ENCODE measurements around the gene FCN3. TPM values are rescaled to one million over a fixed set of nuclear protein-coding genes. Genes with fewer than 3 reads are reported as not detected.

FCN3 gene
- total and polyA plus RNA-seq, 2 experiments from 2014 or later, result not detected

- TF ChIP-seq EZH2phosphoT487 (IDR thresholded peaks at IDR 0.05; ENCODE audit: low read depth, severe bottlenecking, unreplicated experiment) (no peak), CTCF (IDR thresholded peaks at IDR 0.05; ENCODE audit: poor library complexity) (peak; percentile 67), EZH2 (IDR thresholded peaks at IDR 0.05; ENCODE audit: borderline replicate concordance) (no peak)
- 72% methylated on average over 11 of the region's 11 CpGs for WGBS (ENCODE audit: low lambda C conversion rate, missing lambda C conversion rate)
- DNase-seq (ENCODE audit: low spot score), result peak; percentile 63
Measured at GRCh38 chr1:27332536-27333281, 41.9 kb downstream of the FCN3 start.

GRCh38 chr1:27331922-27332321 is 42.7 kb downstream of the FCN3 start:
- Histone ChIP-seq H3K79me2 (peaks cover 36% of the 10 kb centered on the region), H3K9me3 (ENCODE audit: low read depth) (no peaks in the 10 kb centered on the region), H3K4me3 (no peak overlapping the region), H3K9me2 (replicated peaks; ENCODE audit: insufficient read depth) (no peaks in the 10 kb centered on the region), H3K4me1 (ENCODE audit: insufficient read depth) (no peaks in the 10 kb centered on the region), H3K4me2 (no peak overlapping the region), H3K27ac (no peak overlapping the region), H3K27me3 (no peaks in the 10 kb centered on the region), H3K36me3 (replicated peaks; ENCODE audit: insufficient read depth, low read depth) (no peaks in the 10 kb centered on the region), H2AFZ (no peak overlapping the region), H4K20me1 (ENCODE audit: insufficient read depth, poor library complexity, severe bottlenecking) (peaks cover 18% of the 10 kb centered on the region)
- no peak for DNase-seq (ENCODE audit: low spot score)
- WGBS (ENCODE audit: low lambda C conversion rate, missing lambda C conversion rate), result 94% methylated on average over 5 of the region's 5 CpGs
- TF ChIP-seq CTCF (IDR thresholded peaks at IDR 0.05; ENCODE audit: poor library complexity) (no peak), EZH2phosphoT487 (IDR thresholded peaks at IDR 0.05; ENCODE audit: low read depth, severe bottlenecking, unreplicated experiment) (no peak), EZH2 (IDR thresholded peaks at IDR 0.05; ENCODE audit: borderline replicate concordance) (no peak)

More at GRCh38 chr1:27332536-27333281, 41.9 kb downstream of the FCN3 start:
- Histone ChIP-seq H3K4me3 (no peak overlapping the region), H3K79me2 (peaks cover 28% of the 10 kb centered on the region), H3K27me3 (no peaks in the 10 kb centered on the region), H3K9me3 (ENCODE audit: low read depth) (no peaks in the 10 kb centered on the region), H3K9me2 (replicated peaks; ENCODE audit: insufficient read depth) (no peaks in the 10 kb centered on the region), H4K20me1 (ENCODE audit: insufficient read depth, poor library complexity, severe bottlenecking) (peaks cover 12% of the 10 kb centered on the region), H3K4me2 (no peak overlapping the region), H3K36me3 (replicated peaks; ENCODE audit: insufficient read depth, low read depth) (no peaks in the 10 kb centered on the region), H2AFZ (no peak overlapping the region), H3K4me1 (ENCODE audit: insufficient read depth) (no peaks in the 10 kb centered on the region), H3K27ac (no peak overlapping the region)

- Histone ChIP-seq H3K9me3 (ENCODE audit: low read depth) (no peaks in the 10 kb centered on the region), H2AFZ (no peak overlapping the region), H3K4me3 (no peak overlapping the region), H3K4me1 (ENCODE audit: insufficient read depth) (no peaks in the 10 kb centered on the region), H3K36me3 (replicated peaks; ENCODE audit: insufficient read depth, low read depth) (no peaks in the 10 kb centered on the region), H3K27ac (no peak overlapping the region), H3K27me3 (no peaks in the 10 kb centered on the region), H4K20me1 (ENCODE audit: insufficient read depth, poor library complexity, severe bottlenecking) (peaks cover 22% of the 10 kb centered on the region), H3K4me2 (no peak overlapping the region), H3K9me2 (replicated peaks; ENCODE audit: insufficient read depth) (no peaks in the 10 kb centered on the region), H3K79me2 (peaks cover 41% of the 10 kb centered on the region)
- WGBS (ENCODE audit: low lambda C conversion rate, missing lambda C conversion rate), result 96% methylated on average over 3 of the region's 3 CpGs
- DNase-seq (ENCODE audit: low spot score), result no peak
- TF ChIP-seq EZH2phosphoT487 (IDR thresholded peaks at IDR 0.05; ENCODE audit: low read depth, severe bottlenecking, unreplicated experiment) (no peak), EZH2 (IDR thresholded peaks at IDR 0.05; ENCODE audit: borderline replicate concordance) (no peak), CTCF (IDR thresholded peaks at IDR 0.05; ENCODE audit: poor library complexity) (no peak)
Measured at GRCh38 chr1:27331426-27331825, 43.2 kb downstream of the FCN3 start.

All from hepatocyte (in vitro differentiated cells).